ENCODE data around the gene ZNF679.
"Not testable (repeated sequence)": the region's sequence is repeated elsewhere in the genome, so short reads cannot be mapped to it uniquely, and the experiment has no call there.

ZNF679 gene

GRCh38 chr7:64310426-64310825 is 82.2 kb downstream of the ZNF679 start:
- DNase-seq (ENCODE audit: low spot score), result no peak

- no peak for DNase-seq (ENCODE audit: low spot score)
These were observed 84.6 kb downstream of the ZNF679 start for GRCh38 chr7:64312826-64313225.

GRCh38 chr7:64313740-64314491 is 85.6 kb downstream of the ZNF679 start, which contains the start of gene ZNF736:
Gene ZNF736 (plus strand): TSS chr7:64313961. CDS start chr7:64314151, 190 bp downstream.
- DNase-seq (ENCODE audit: low spot score), result peak; percentile 97

- DNase-seq (ENCODE audit: low spot score), result no peak
These were observed 86.3 kb downstream of the ZNF679 start for GRCh38 chr7:64314566-64314965.

GRCh38 chr7:64316031-64316742 is 87.9 kb downstream of the ZNF679 start:
- not testable (repeated sequence) for DNase-seq (ENCODE audit: low spot score)
